CD14-positive monocyte (primary cell): ENCODE data around the gene GMCL1. TPM values are rescaled to one million over a fixed set of nuclear protein-coding genes. Genes with fewer than 3 reads are reported as not detected.

Experiments used
- DNase-seq, 3 donors: peaks; one replicate each; pipeline ENCODE4 v3.0.0-alpha.2; 2011 to 2022
- H2AFZ ChIP-seq: 2 replicates; pipeline ENCODE4 v1.6.0; 2012; ENCODE audit warnings: mild to moderate bottlenecking, low read depth, low read length, inconsistent platforms; ENCODE audit not compliant: insufficient read depth, poor library complexity, severe bottlenecking
- H3K27ac ChIP-seq, 2 donors: 1 replicate in 1 of 2; 2 replicates in 1 of 2; pipeline ENCODE4 v1.5.1; 2012 to 2013; ENCODE audit warnings: low read length in 2 of 2, control low read depth in 1 of 2, inconsistent platforms in 1 of 2, low read depth in 1 of 2, mild to moderate bottlenecking in 1 of 2
- H3K27me3 ChIP-seq, 2 donors: one replicate each; pipeline versions ENCODE4 v1.6.0 to v1.6.1; 2011 to 2013; ENCODE audit warnings: low read length in 2 of 2; ENCODE audit not compliant: control insufficient read depth in 2 of 2, insufficient read depth in 2 of 2
- H3K36me3 ChIP-seq, 2 donors: replicated peaks in 1 of 2; 1 replicate in 1 of 2; 2 replicates in 1 of 2; pipeline versions ENCODE4 v1.5.1 to v1.6.1; 2012 to 2013; ENCODE audit warnings: low read length in 2 of 2, control low read depth in 1 of 2, inconsistent platforms in 1 of 2, mild to moderate bottlenecking in 1 of 2; ENCODE audit not compliant: insufficient read depth in 2 of 2, control insufficient read depth in 1 of 2
- H3K4me1 ChIP-seq, 2 donors: 1 replicate in 1 of 2; 2 replicates in 1 of 2; pipeline versions ENCODE4 v1.5.1 to v1.6.1; 2012 to 2013; ENCODE audit warnings: low read length in 2 of 2, control low read depth in 1 of 2, inconsistent platforms in 1 of 2, mild to moderate bottlenecking in 1 of 2, moderate library complexity in 1 of 2; ENCODE audit not compliant: insufficient read depth in 2 of 2, control insufficient read depth in 1 of 2
- H3K4me2 ChIP-seq: replicated peaks from 2 replicates; pipeline ENCODE3; 2012; ENCODE audit warnings: low read length, moderate library complexity, mild to moderate bottlenecking; ENCODE audit not compliant: poor library complexity, severe bottlenecking; ENCODE audit errors: extremely low read depth
- H3K4me3 ChIP-seq, 3 experiments: fragments of 200-600 bp in 1 of 3; sonication (generic) in 1 of 3; replicated peaks in 1 of 3; 1 replicate in 2 of 3; 2 replicates in 1 of 3; pipeline ENCODE4 v1.5.1; 2011 to 2013; ENCODE audit warnings: low read length in 3 of 3, mild to moderate bottlenecking in 3 of 3, control low read depth in 2 of 3, low read depth in 2 of 3, inconsistent platforms in 1 of 3, moderate library complexity in 1 of 3
- H3K79me2 ChIP-seq: 2 replicates; pipeline ENCODE4 v1.6.0; 2012; ENCODE audit warnings: mild to moderate bottlenecking, control low read depth, inconsistent platforms, low read length, moderate library complexity; ENCODE audit not compliant: insufficient read depth
- H3K9ac ChIP-seq: 2 replicates; pipeline ENCODE4 v1.6.0; 2017; ENCODE audit warnings: low read length, mild to moderate bottlenecking; ENCODE audit not compliant: insufficient read depth, poor library complexity, severe bottlenecking
- H3K9me3 ChIP-seq, 2 donors: replicated peaks in 1 of 2; 1 replicate in 1 of 2; 2 replicates in 1 of 2; pipeline versions ENCODE4 v1.5.1 to v1.6.1; 2012 to 2013; ENCODE audit warnings: low read length in 2 of 2, control low read depth in 1 of 2; ENCODE audit not compliant: control insufficient read depth in 1 of 2, insufficient read depth in 1 of 2
- H4K20me1 ChIP-seq: 2 replicates; pipeline ENCODE4 v1.6.0; 2012; ENCODE audit warnings: mild to moderate bottlenecking, low read length, control low read depth, moderate library complexity; ENCODE audit not compliant: insufficient read depth
- H3K27ac Mint-ChIP-seq, 7 donors: one replicate each; pipeline ENCODE4 v1.8.0; 2020; ENCODE audit warnings: mild to moderate bottlenecking in 7 of 7, mixed read lengths in 7 of 7, moderate library complexity in 6 of 7, inconsistent platforms in 2 of 7
- H3K27me3 Mint-ChIP-seq, 3 donors: one replicate each; pipeline ENCODE4 v1.8.0; 2021 to 2022; ENCODE audit warnings: low read depth in 3 of 3, mild to moderate bottlenecking in 3 of 3, mixed read lengths in 3 of 3, moderate library complexity in 3 of 3, inconsistent platforms in 1 of 3
- H3K36me3 Mint-ChIP-seq, 2 donors: one replicate each; pipeline ENCODE4 v1.8.0; 2020; ENCODE audit warnings: mixed read lengths in 2 of 2, inconsistent platforms in 1 of 2, mild to moderate bottlenecking in 1 of 2
- H3K4me1 Mint-ChIP-seq: one replicate; pipeline ENCODE4 v1.8.0; 2020; ENCODE audit warnings: mild to moderate bottlenecking, mixed read lengths
- H3K4me3 Mint-ChIP-seq, 2 donors: one replicate each; pipeline ENCODE4 v1.8.0; 2020; ENCODE audit warnings: mild to moderate bottlenecking in 2 of 2, mixed read lengths in 2 of 2, moderate library complexity in 1 of 2
- H3K9me3 Mint-ChIP-seq, 7 donors: one replicate each; pipeline ENCODE4 v1.8.0; 2020 to 2022; ENCODE audit warnings: mixed read lengths in 7 of 7, mild to moderate bottlenecking in 6 of 7, moderate library complexity in 6 of 7, inconsistent platforms in 2 of 7
- WGBS: methylation state at CpG from one replicate; pipeline ENCODE4 v1.1.5; 2013; ENCODE audit warnings: missing lambda C conversion rate; ENCODE audit not compliant: insufficient coverage; 5-methylcytosine and 5-hydroxymethylcytosine counted together
- intact Hi-C, 2 donors: fragments of 100-400 bp; cut with micrococcal nuclease; formaldehyde crosslinking; loops; one replicate each; pipeline versions ENCODE4 v1.15.0 to v1.15.1; 2023
- polyA plus RNA-seq, 3 donors: library from polyadenylated mRNA; depleted of rRNA in 1 of 3; unstranded in 2 of 3; stranded (reverse) in 1 of 3; fragments of 300-500 nt in 2 of 3; fragments of >200 nt in 1 of 3; fragmentation: Illumina TruSeq in 2 of 3; gene quantifications; 1 replicate in 2 of 3; 2 replicates in 1 of 3; pipeline ENCODE4 v1.2.3, GENCODE V29; 2012 to 2021
- small RNA-seq: library from RNA; depleted of rRNA; stranded (forward); fragments of <200 nt; gene quantifications from one replicate; pipeline ENCODE3, GENCODE V24; 2012; ENCODE audit warnings: low read depth; ENCODE audit not compliant: insufficient read length
- TF ChIP-seq, protein P1 (sequence below): fragments of 200-600 bp; IDR thresholded peaks from one replicate; pipeline ENCODE4 v1.8.0; 2022; ENCODE audit warnings: antibody characterized with exemption, mild to moderate bottlenecking

The GMCL1 gene
- polyA plus RNA-seq, 3 donors, result 4.4 to 15.1 (median 9.4) TPM

DNA sequence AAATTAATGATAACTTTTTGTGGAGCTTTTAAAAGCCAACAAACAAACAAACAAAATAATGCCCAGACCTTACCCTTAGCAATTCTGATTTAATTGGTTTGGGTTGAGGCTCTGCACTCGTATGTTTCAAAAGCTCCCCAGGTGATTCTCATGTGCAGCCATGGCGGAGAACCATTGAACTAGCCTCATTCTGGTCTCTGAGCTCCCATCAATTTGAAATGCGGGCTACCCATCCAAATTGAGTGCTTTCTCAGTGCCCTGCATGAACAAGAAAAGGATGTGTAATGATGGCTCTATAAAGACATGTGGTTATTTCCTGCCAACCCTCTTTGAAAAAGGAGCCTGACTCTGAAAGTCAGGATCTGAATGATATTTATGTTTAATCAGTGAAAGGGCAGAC lies 93.7 kb downstream of the GMCL1 start:
- H3K36me3 ChIP-seq, result peaks cover 48 to 92% of the 10 kb centered on the region in 2 donors
- no peak overlapping the region for H3K4me2 ChIP-seq
- peaks cover 53% of the 10 kb centered on the region for H3K4me1 Mint-ChIP-seq
- H3K27ac ChIP-seq, result no peak overlapping the region
- TF ChIP-seq, protein P1, sequence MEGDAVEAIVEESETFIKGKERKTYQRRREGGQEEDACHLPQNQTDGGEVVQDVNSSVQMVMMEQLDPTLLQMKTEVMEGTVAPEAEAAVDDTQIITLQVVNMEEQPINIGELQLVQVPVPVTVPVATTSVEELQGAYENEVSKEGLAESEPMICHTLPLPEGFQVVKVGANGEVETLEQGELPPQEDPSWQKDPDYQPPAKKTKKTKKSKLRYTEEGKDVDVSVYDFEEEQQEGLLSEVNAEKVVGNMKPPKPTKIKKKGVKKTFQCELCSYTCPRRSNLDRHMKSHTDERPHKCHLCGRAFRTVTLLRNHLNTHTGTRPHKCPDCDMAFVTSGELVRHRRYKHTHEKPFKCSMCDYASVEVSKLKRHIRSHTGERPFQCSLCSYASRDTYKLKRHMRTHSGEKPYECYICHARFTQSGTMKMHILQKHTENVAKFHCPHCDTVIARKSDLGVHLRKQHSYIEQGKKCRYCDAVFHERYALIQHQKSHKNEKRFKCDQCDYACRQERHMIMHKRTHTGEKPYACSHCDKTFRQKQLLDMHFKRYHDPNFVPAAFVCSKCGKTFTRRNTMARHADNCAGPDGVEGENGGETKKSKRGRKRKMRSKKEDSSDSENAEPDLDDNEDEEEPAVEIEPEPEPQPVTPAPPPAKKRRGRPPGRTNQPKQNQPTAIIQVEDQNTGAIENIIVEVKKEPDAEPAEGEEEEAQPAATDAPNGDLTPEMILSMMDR, result no peak
- H3K9me3 Mint-ChIP-seq, result peaks cover 0 to 4% (median 0%) of the 10 kb centered on the region in 7 donors
- no peaks in the 10 kb centered on the region for H3K27me3 ChIP-seq
- H3K9ac ChIP-seq, result no peak overlapping the region
- no peaks in the 10 kb centered on the region for H3K9me3 ChIP-seq
- peaks cover 99% of the 10 kb centered on the region for H3K79me2 ChIP-seq
- H3K4me3 ChIP-seq, result no peak overlapping the region
- H4K20me1 ChIP-seq, result peaks cover 17% of the 10 kb centered on the region
- peaks cover 26 to 55% of the 10 kb centered on the region in 2 donors for H3K4me1 ChIP-seq
- intact Hi-C loops, result loop anchor here in 1 of 2 donors (10.0 kb wide), 1 partner anchor 52 kb away; no protein-coding TSS in a partner anchor
- DNase-seq, result no peak
- H3K36me3 Mint-ChIP-seq, result peaks cover 72 to 89% of the 10 kb centered on the region in 2 donors
- H3K4me3 Mint-ChIP-seq, result no peak overlapping the region
- peak overlapping the region in 3 of 7 donors; percentile 43 to 54 (median 48) for H3K27ac Mint-ChIP-seq
- WGBS, result 93% methylated on average over 2 of the region's 3 CpGs
- H3K27me3 Mint-ChIP-seq, result peaks cover 0 to 2% (median 0%) of the 10 kb centered on the region in 3 donors
- no peak overlapping the region for H2AFZ ChIP-seq

DNA sequence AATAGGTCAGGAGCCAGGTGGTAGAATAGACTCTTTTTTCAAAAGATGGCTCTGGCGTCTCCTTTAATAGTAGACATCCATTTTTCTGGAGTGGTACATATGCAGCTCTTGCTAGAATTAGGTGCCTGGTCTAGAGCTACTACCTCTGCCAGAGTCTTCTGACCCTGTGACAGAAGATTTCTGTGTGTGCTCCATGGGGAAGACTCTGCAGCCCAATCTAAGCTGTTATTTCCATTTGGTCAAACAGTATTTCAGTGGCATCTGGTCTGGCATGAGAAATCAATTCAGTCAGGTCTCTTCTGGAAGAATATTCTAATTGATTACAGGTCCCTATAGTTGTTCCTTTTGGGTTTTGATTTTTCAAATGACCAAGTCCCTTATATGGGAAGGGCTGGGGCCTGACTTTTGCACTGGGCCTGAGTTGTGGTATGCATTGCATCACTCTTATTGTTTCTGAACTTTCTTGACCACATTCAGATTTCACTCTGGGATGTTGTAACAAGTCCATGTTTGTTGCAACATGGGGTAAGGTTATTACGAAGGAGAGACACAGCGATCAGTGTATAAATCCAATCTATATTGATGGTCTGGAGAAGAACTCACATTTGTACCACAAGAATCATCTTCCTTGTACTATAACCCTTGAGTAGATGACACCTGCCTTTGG lies 97.5 kb downstream of the GMCL1 start:
- peaks cover 23% of the 10 kb centered on the region for H4K20me1 ChIP-seq
- intact Hi-C loops, result loop anchor here in 1 of 2 donors (10.0 kb wide), 1 partner anchor 48 kb away; no protein-coding TSS in a partner anchor
- H3K4me3 ChIP-seq, result peak overlapping the region in 1 of 3 experiments; percentile 50
- H3K4me1 Mint-ChIP-seq, result peaks cover 76% of the 10 kb centered on the region
- no peak overlapping the region for H2AFZ ChIP-seq
- H3K9me3 Mint-ChIP-seq, result peaks cover 0 to 4% (median 1%) of the 10 kb centered on the region in 7 donors
- H3K36me3 ChIP-seq, result peaks cover 26 to 86% of the 10 kb centered on the region in 2 donors
- H3K9me3 ChIP-seq, result no peaks in the 10 kb centered on the region
- H3K36me3 Mint-ChIP-seq, result peaks cover 70 to 89% of the 10 kb centered on the region in 2 donors
- whole genome bisulfite sequencing, result 0% methylated on average over 1 of the region's 3 CpGs
- peaks cover 36 to 76% of the 10 kb centered on the region in 2 donors for H3K4me1 ChIP-seq
- H3K27ac ChIP-seq, result peak overlapping the region; percentile 33 to 82
- H3K9ac ChIP-seq, result no peak overlapping the region
- DNase-seq, result peak; percentile 81 to 90 (median 89)
- peak overlapping the region; percentile 45 for H3K4me2 ChIP-seq
- TF ChIP-seq, protein P1, result no peak
- peak overlapping the region; percentile 77 to 92 (median 86) for H3K27ac Mint-ChIP-seq
- H3K4me3 Mint-ChIP-seq, result peak overlapping the region in 1 of 2 donors; percentile 42
- H3K27me3 Mint-ChIP-seq, result no peaks in the 10 kb centered on the region
- H3K79me2 ChIP-seq, result peaks cover 99% of the 10 kb centered on the region
- no peaks in the 10 kb centered on the region for H3K27me3 ChIP-seq

Small RNAs within 50 kb of the gene (small RNA-seq; reads per million reads assigned to genes)
- not detected for gene RPL23AP92

Other genes starting within 250 kb of the GMCL1 start
- 10 to 100 TPM in 2 of 3 donors, 1 to 10 TPM in 1; 9.8 to 18.9 (median 10.8) TPM for gene AAK1, start 185.9 kb upstream of the GMCL1 start, polyA plus RNA-seq
- 10 to 100 TPM; 30.0 to 95.7 (median 64.7) TPM for gene ANXA4, start 87.5 kb upstream of the GMCL1 start, polyA plus RNA-seq
- 10 to 100 TPM; 15.6 to 54.8 (median 47.4) TPM for gene SNRNP27, start 64.3 kb downstream of the GMCL1 start, polyA plus RNA-seq
- 100 to 1,000 TPM in 2 of 3 donors, 10 to 100 TPM in 1; 83.1 to 247 (median 112) TPM for gene MXD1, start 85.4 kb downstream of the GMCL1 start, polyA plus RNA-seq
- under 1 TPM; 0.25 to 0.52 (median 0.27) TPM for gene ASPRV1, start 132.0 kb downstream of the GMCL1 start, polyA plus RNA-seq